ENCODE results near the gene RANBP10. TPM values are rescaled to one million over a fixed set of nuclear protein-coding genes. Genes with fewer than 3 reads are reported as not detected.

Gene RANBP10
- total RNA-seq, result 10 to 100 TPM; 13.8 to 14.0 TPM

GRCh38 chr16:67806428-67807147, at the start of gene RANBP10, which contains the start of gene TSNAXIP1:
Gene RANBP10 (minus strand): TSS chr16:67806560. CDS start chr16:67806536, 24 bp downstream.
Gene TSNAXIP1 (plus strand): TSS chr16:67806889. CDS start chr16:67807150, 261 bp downstream.

GRCh38 chr16:67847064-67847861, 40.9 kb upstream of the RANBP10 start, which contains the start of gene CENPT:
Gene CENPT (minus strand): TSS chr16:67847693. CDS start chr16:67833859, 13,834 bp downstream.

GRCh38 chr16:67846320-67847063, 40.1 kb upstream of the RANBP10 start, which contains the start of gene NUTF2:
Gene NUTF2 (plus strand): TSS chr16:67846933. CDS start chr16:67865131, 18,198 bp downstream.

GRCh38 chr16:67841816-67842508, 35.6 kb upstream of the RANBP10 start, which contains the start of gene THAP11:
Gene THAP11 (plus strand): TSS chr16:67842320. CDS start chr16:67842555, 235 bp downstream.

GRCh38 chr16:67719048-67719777, 87.1 kb downstream of the RANBP10 start, which contains the start of gene GFOD2:
Gene GFOD2 (minus strand): TSS chr16:67719316. CDS start chr16:67685715, 33,601 bp downstream.

Small RNA genes within 50 kb of the gene (small RNA-seq; reads per million reads assigned to genes)
- gene AC040162.2, result 0 reads per million in 2 donors

Other genes starting within 250 kb of the RANBP10 start
- 10 to 100 TPM; 22.4 to 31.0 TPM for gene CTCF, start 244.0 kb downstream of the RANBP10 start, total RNA-seq
- gene CARMIL2, start 161.4 kb downstream of the RANBP10 start, total RNA-seq, result not detected
- gene ACD, start 146.3 kb downstream of the RANBP10 start, total RNA-seq, result 10 to 100 TPM; 17.9 to 36.6 TPM
- gene PARD6A, start 145.6 kb downstream of the RANBP10 start, total RNA-seq, result 1 to 10 TPM in 1 of 2 donors, under 1 TPM in 1; 0.69 to 2.3 TPM
- 10 to 100 TPM in 1 of 2 donors, 1 to 10 TPM in 1; 7.9 to 17.0 TPM for gene ENKD1, start 139.8 kb downstream of the RANBP10 start, total RNA-seq
- 1 to 10 TPM; 4.0 to 6.2 TPM for gene C16orf86, start 139.7 kb downstream of the RANBP10 start, total RNA-seq
- 10 to 100 TPM in 1 of 2 donors, 1 to 10 TPM in 1; 10.0 to 16.3 TPM for gene GFOD2, start 87.2 kb downstream of the RANBP10 start, total RNA-seq
- gene TSNAXIP1, start 329 bp upstream of the RANBP10 start, total RNA-seq, result under 1 TPM; 0.67 to 0.69 TPM
- gene THAP11, start 35.8 kb upstream of the RANBP10 start, total RNA-seq, result 10 to 100 TPM; 26.5 to 40.0 TPM
- 100 to 1,000 TPM; 317 to 429 TPM for gene NUTF2, start 40.4 kb upstream of the RANBP10 start, total RNA-seq
- gene CENPT, start 41.1 kb upstream of the RANBP10 start, total RNA-seq, result 10 to 100 TPM; 20.3 to 29.0 TPM
- gene EDC4, start 66.5 kb upstream of the RANBP10 start, total RNA-seq, result 10 to 100 TPM; 55.7 to 64.9 TPM
- gene NRN1L, start 78.3 kb upstream of the RANBP10 start, total RNA-seq, result under 1 TPM in 1 of 2 donors, not detected in 1; 0.34 TPM
- 10 to 100 TPM; 19.6 to 24.1 TPM for gene PSKH1, start 86.7 kb upstream of the RANBP10 start, total RNA-seq
- gene CTRL, start 125.3 kb upstream of the RANBP10 start, total RNA-seq, result 1 to 10 TPM in 1 of 2 donors, not detected in 1; 1.3 TPM
- gene PSMB10, start 130.3 kb upstream of the RANBP10 start, total RNA-seq, result 10 to 100 TPM; 63.9 to 66.4 TPM
- 1 to 10 TPM; 1.0 to 1.7 TPM for gene LCAT, start 137.6 kb upstream of the RANBP10 start, total RNA-seq
- gene SLC12A4, start 162.1 kb upstream of the RANBP10 start, total RNA-seq, result 10 to 100 TPM; 25.3 to 25.5 TPM
- gene DPEP3, start 173.9 kb upstream of the RANBP10 start, total RNA-seq, result not detected
- gene DPEP2, start 192.9 kb upstream of the RANBP10 start, total RNA-seq, result not detected
- not detected for gene DPEP2NB, start 209.4 kb upstream of the RANBP10 start, total RNA-seq
- 10 to 100 TPM; 17.6 to 19.6 TPM for gene DDX28, start 216.7 kb upstream of the RANBP10 start, total RNA-seq
- 10 to 100 TPM; 14.1 to 24.6 TPM for gene DUS2, start 216.7 kb upstream of the RANBP10 start, total RNA-seq